H9 (cell line): Measurements from ENCODE around the gene MYOZ3. TPM values are rescaled to one million over a fixed set of nuclear protein-coding genes. Genes with fewer than 3 reads are reported as not detected.

Source experiments
- DNase-seq: peaks from one replicate; pipeline ENCODE4 v3.0.0-alpha.2; 2017
- H2AFZ ChIP-seq: one replicate; pipeline ENCODE4 v1.6.1; 2013; ENCODE audit warnings: mild to moderate bottlenecking, low read length, control low read depth, moderate library complexity
- H2AK5ac ChIP-seq: 2 replicates; pipeline ENCODE4 v1.6.1; 2013; ENCODE audit warnings: low read length, control low read depth, mixed read lengths; ENCODE audit not compliant: insufficient read length
- H2BK120ac ChIP-seq: one replicate; pipeline ENCODE4 v1.6.1; 2013; ENCODE audit warnings: low read depth, mild to moderate bottlenecking, low read length, control low read depth, inconsistent platforms; ENCODE audit not compliant: poor library complexity, severe bottlenecking
- H2BK12ac ChIP-seq: 2 replicates; pipeline ENCODE4 v1.6.1; 2013; ENCODE audit warnings: low read length, control low read depth, mixed read lengths, low read depth; ENCODE audit not compliant: insufficient read length
- H2BK15ac ChIP-seq: 2 replicates; pipeline ENCODE4 v1.6.1; 2013; ENCODE audit warnings: low read depth, low read length, control low read depth
- H2BK20ac ChIP-seq: one replicate; pipeline ENCODE4 v1.6.1; 2013; ENCODE audit warnings: low read depth, mild to moderate bottlenecking, low read length, control low read depth, inconsistent platforms; ENCODE audit not compliant: poor library complexity, severe bottlenecking
- H2BK5ac ChIP-seq: 2 replicates; pipeline ENCODE4 v1.6.1; 2013; ENCODE audit warnings: low read length, control low read depth, mixed read lengths; ENCODE audit not compliant: insufficient read length
- H3K14ac ChIP-seq: 2 replicates; pipeline ENCODE4 v1.6.1; 2013; ENCODE audit warnings: low read length, control low read depth; ENCODE audit not compliant: insufficient read depth
- H3K18ac ChIP-seq: 2 replicates; pipeline ENCODE4 v1.6.1; 2013; ENCODE audit warnings: low read depth, mild to moderate bottlenecking, mixed read lengths, low read length, control low read depth; ENCODE audit not compliant: insufficient read length
- H3K23ac ChIP-seq: 2 replicates; pipeline ENCODE4 v1.6.1; 2013; ENCODE audit warnings: low read length, control low read depth, mixed read lengths, low read depth; ENCODE audit not compliant: insufficient read length
- H3K23me2 ChIP-seq: 2 replicates; pipeline ENCODE4 v1.6.1; 2013; ENCODE audit warnings: low read depth, mild to moderate bottlenecking, mixed read lengths, low read length, control low read depth; ENCODE audit not compliant: insufficient read length, poor library complexity, severe bottlenecking
- H3K27ac ChIP-seq: 2 replicates; pipeline ENCODE4 v1.5.1; 2013; ENCODE audit warnings: low read length, control low read depth, mixed read lengths, low read depth; ENCODE audit not compliant: insufficient read length
- H3K27me3 ChIP-seq: 2 replicates; pipeline ENCODE4 v1.6.1; 2013; ENCODE audit warnings: low read length, control low read depth, inconsistent platforms; ENCODE audit not compliant: insufficient read depth
- H3K4ac ChIP-seq: 2 replicates; pipeline ENCODE4 v1.6.1; 2013; ENCODE audit warnings: low read depth, mild to moderate bottlenecking, control low read depth, inconsistent platforms, low read length, moderate library complexity
- H3K4me1 ChIP-seq: 2 replicates; pipeline ENCODE4 v1.6.1; 2013; ENCODE audit warnings: low read length, control low read depth, inconsistent platforms; ENCODE audit not compliant: insufficient read depth
- H3K4me2 ChIP-seq: 2 replicates; pipeline ENCODE4 v1.6.1; 2013; ENCODE audit warnings: low read length, control low read depth, mixed read lengths; ENCODE audit not compliant: insufficient read length, insufficient read depth
- H3K56ac ChIP-seq: 2 replicates; pipeline ENCODE4 v1.6.1; 2013; ENCODE audit warnings: low read depth, mild to moderate bottlenecking, mixed read lengths, low read length, control low read depth; ENCODE audit not compliant: insufficient read length
- H3K79me1 ChIP-seq: 2 replicates; pipeline ENCODE4 v1.6.1; 2013; ENCODE audit warnings: low read depth, mild to moderate bottlenecking, moderate library complexity, low read length, control low read depth, inconsistent platforms; ENCODE audit not compliant: insufficient read depth, poor library complexity, severe bottlenecking
- H3K79me2 ChIP-seq: 2 replicates; pipeline ENCODE4 v1.6.1; 2013; ENCODE audit warnings: low read length, control low read depth, inconsistent platforms; ENCODE audit not compliant: insufficient read depth
- H3K9ac ChIP-seq: 2 replicates; pipeline ENCODE4 v1.6.1; 2013; ENCODE audit warnings: low read length, control low read depth, mixed read lengths; ENCODE audit not compliant: insufficient read length; ENCODE audit errors: extremely low read depth
- H3K9me3 ChIP-seq: one replicate; pipeline ENCODE4 v1.6.1; 2013; ENCODE audit warnings: low read depth, low read length, inconsistent platforms; ENCODE audit not compliant: control insufficient read depth
- H3T11ph ChIP-seq: one replicate; pipeline ENCODE4 v1.6.1; 2013; ENCODE audit warnings: mild to moderate bottlenecking, low read length, control low read depth, inconsistent platforms
- H4K20me1 ChIP-seq: one replicate; pipeline ENCODE4 v1.6.1; 2013; ENCODE audit not compliant: control insufficient read depth, insufficient read length, insufficient read depth
- H4K5ac ChIP-seq: 2 replicates; pipeline ENCODE4 v1.6.1; 2013; ENCODE audit warnings: low read depth, mild to moderate bottlenecking, mixed read lengths, low read length, control low read depth; ENCODE audit not compliant: insufficient read length
- H4K8ac ChIP-seq: replicated peaks from 2 replicates; pipeline ENCODE4 v1.6.1; 2013; ENCODE audit warnings: low read length, control low read depth, mixed read lengths, low read depth; ENCODE audit not compliant: insufficient read length
- H4K91ac ChIP-seq: 2 replicates; pipeline ENCODE4 v1.6.1; 2013; ENCODE audit warnings: low read depth, mild to moderate bottlenecking, moderate library complexity, mixed read lengths, low read length, control low read depth; ENCODE audit not compliant: insufficient read length
- H3K27ac Mint-ChIP-seq, 3 experiments: 2 replicates in 2 of 3; 3 replicates in 1 of 3; pipeline ENCODE4 v1.8.0; 2020 to 2021; ENCODE audit warnings: mixed read lengths in 3 of 3, mild to moderate bottlenecking in 1 of 3, moderate library complexity in 1 of 3
- H3K27me3 Mint-ChIP-seq: 2 replicates; pipeline ENCODE4 v1.8.0; 2021; ENCODE audit warnings: low read depth, mild to moderate bottlenecking, moderate library complexity, mixed read lengths
- H3K36me3 Mint-ChIP-seq, 3 experiments: 2 replicates in 2 of 3; 3 replicates in 1 of 3; pipeline ENCODE4 v1.8.0; 2020 to 2021; ENCODE audit warnings: low read depth in 3 of 3, mixed read lengths in 3 of 3; ENCODE audit not compliant: insufficient read depth in 1 of 3
- H3K4me1 Mint-ChIP-seq, 2 experiments: 2 replicates each; pipeline ENCODE4 v1.8.0; 2020; ENCODE audit warnings: mixed read lengths in 2 of 2
- H3K4me3 Mint-ChIP-seq, 2 experiments: 2 replicates in 1 of 2; 3 replicates in 1 of 2; pipeline ENCODE4 v1.8.0; 2020 to 2021; ENCODE audit warnings: mild to moderate bottlenecking in 2 of 2, mixed read lengths in 2 of 2, moderate library complexity in 1 of 2
- H3K9me3 Mint-ChIP-seq, 2 experiments: 2 replicates in 1 of 2; 3 replicates in 1 of 2; pipeline ENCODE4 v1.8.0; 2020; ENCODE audit warnings: mild to moderate bottlenecking in 2 of 2, mixed read lengths in 2 of 2, moderate library complexity in 1 of 2
- WGBS: extraction: QIAGEN DNeasy Blood & Tissue Kit; methylation state at CpG from one replicate; pipeline ENCODE4 v1.1.7; 2013; ENCODE audit warnings: missing lambda C conversion rate, low lambda C conversion rate, mixed read lengths; ENCODE audit not compliant: insufficient read length; ENCODE audit errors: extremely low coverage; 5-methylcytosine and 5-hydroxymethylcytosine counted together
- total RNA-seq: library from RNA; stranded (reverse); gene quantifications from 2 replicates; pipeline ENCODE4 v1.2.1, GENCODE V29; 2021
- TF ChIP-seq, protein P1 (sequence below): fragments of 200-600 bp; sonication (generic); conservative IDR thresholded peaks from 3 replicates; pipeline ENCODE4 v1.8.0; 2021; ENCODE audit warnings: antibody characterized with exemption, mild to moderate bottlenecking

The MYOZ3 gene
- total RNA-seq, 1 experiment from 2014 or later = 18.1 TPM

GRCh38 chr5:150638053-150638444 is 23.0 kb upstream of the MYOZ3 start:
- no peaks in the 10 kb centered on the region for H3K4me1 ChIP-seq
- no peak overlapping the region for H2BK120ac ChIP-seq
- H4K5ac ChIP-seq = no peak overlapping the region
- H3K4me2 ChIP-seq = no peak overlapping the region
- H2BK5ac ChIP-seq = no peak overlapping the region
- H2AFZ ChIP-seq = no peak overlapping the region
- Mint-ChIP-seq H3K27me3 (no peaks in the 10 kb centered on the region; the same call in 1 of the 2 replicates), H3K9me3 (no peaks in the 10 kb centered on the region), H3K4me1 (peaks cover 41 to 52% of the 10 kb centered on the region in 2 experiments), H3K4me3 (no peak overlapping the region), H3K36me3 (no peaks in the 10 kb centered on the region), H3K27ac (peak overlapping the region in 1 of 3 experiments; percentile 7; a peak in 2 of 7 replicates)
- H3K23ac ChIP-seq = no peak overlapping the region
- no peaks in the 10 kb centered on the region for H3K23me2 ChIP-seq
- no peak overlapping the region for H2BK15ac ChIP-seq
- no peaks in the 10 kb centered on the region for H4K20me1 ChIP-seq
- no peak overlapping the region for H2AK5ac ChIP-seq
- TF ChIP-seq, protein P1, sequence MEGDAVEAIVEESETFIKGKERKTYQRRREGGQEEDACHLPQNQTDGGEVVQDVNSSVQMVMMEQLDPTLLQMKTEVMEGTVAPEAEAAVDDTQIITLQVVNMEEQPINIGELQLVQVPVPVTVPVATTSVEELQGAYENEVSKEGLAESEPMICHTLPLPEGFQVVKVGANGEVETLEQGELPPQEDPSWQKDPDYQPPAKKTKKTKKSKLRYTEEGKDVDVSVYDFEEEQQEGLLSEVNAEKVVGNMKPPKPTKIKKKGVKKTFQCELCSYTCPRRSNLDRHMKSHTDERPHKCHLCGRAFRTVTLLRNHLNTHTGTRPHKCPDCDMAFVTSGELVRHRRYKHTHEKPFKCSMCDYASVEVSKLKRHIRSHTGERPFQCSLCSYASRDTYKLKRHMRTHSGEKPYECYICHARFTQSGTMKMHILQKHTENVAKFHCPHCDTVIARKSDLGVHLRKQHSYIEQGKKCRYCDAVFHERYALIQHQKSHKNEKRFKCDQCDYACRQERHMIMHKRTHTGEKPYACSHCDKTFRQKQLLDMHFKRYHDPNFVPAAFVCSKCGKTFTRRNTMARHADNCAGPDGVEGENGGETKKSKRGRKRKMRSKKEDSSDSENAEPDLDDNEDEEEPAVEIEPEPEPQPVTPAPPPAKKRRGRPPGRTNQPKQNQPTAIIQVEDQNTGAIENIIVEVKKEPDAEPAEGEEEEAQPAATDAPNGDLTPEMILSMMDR = no peak
- no peak for DNase-seq
- H3K56ac ChIP-seq = no peak overlapping the region
- no peak overlapping the region for H4K8ac ChIP-seq
- no peaks in the 10 kb centered on the region for H3K27me3 ChIP-seq
- no peak overlapping the region for H3K18ac ChIP-seq
- H3K14ac ChIP-seq = no peak overlapping the region
- WGBS = no CpG with 5 or more reads among the region's 1 CpG
- H3K79me2 ChIP-seq = no peaks in the 10 kb centered on the region
- H3K9me3 ChIP-seq = no peaks in the 10 kb centered on the region
- no peak overlapping the region for H3K27ac ChIP-seq
- no peak overlapping the region for H3K9ac ChIP-seq
- no peak overlapping the region for H3K4ac ChIP-seq
- H2BK20ac ChIP-seq = no peak overlapping the region
- H2BK12ac ChIP-seq = no peak overlapping the region
- no peaks in the 10 kb centered on the region for H3K79me1 ChIP-seq
- H3T11ph ChIP-seq = no peak overlapping the region
- no peak overlapping the region for H4K91ac ChIP-seq
